Measurements from ENCODE around the gene UNKL.

DNA sequence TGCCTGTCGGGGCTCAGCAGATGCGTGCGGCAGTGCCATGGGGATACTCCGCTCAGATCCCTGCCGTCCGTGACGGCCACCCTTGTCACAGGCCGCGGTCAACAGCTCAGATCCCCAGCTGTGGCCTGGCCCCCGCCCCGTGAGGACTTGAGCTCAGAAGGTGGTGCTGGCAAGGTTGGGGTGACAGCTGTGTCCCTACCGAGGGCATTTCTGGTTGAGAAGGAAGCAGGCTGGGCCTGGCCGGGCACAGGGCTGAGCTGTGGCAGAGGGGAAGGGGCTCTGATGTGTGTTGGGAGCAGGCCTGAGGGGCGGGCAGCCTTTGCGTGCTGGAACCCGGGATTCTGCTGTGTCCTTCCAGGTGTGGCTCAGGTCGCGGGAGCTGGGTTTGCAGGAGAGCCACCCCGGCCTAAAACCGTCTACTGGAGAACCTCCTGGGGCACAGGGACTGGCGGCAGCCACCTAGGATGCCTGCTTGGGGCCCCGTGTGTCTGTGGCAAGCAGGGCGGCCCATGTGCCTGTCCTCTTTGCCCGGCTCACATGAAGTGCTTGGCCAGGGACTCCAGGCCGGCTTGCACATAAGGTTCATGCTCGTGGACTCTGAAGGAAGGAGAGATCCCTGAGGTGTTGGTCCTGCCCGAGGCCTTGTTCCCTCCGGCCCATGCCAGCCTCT is 100.0 kb downstream of the UNKL start:
- TF ChIP-seq, protein P1, sequence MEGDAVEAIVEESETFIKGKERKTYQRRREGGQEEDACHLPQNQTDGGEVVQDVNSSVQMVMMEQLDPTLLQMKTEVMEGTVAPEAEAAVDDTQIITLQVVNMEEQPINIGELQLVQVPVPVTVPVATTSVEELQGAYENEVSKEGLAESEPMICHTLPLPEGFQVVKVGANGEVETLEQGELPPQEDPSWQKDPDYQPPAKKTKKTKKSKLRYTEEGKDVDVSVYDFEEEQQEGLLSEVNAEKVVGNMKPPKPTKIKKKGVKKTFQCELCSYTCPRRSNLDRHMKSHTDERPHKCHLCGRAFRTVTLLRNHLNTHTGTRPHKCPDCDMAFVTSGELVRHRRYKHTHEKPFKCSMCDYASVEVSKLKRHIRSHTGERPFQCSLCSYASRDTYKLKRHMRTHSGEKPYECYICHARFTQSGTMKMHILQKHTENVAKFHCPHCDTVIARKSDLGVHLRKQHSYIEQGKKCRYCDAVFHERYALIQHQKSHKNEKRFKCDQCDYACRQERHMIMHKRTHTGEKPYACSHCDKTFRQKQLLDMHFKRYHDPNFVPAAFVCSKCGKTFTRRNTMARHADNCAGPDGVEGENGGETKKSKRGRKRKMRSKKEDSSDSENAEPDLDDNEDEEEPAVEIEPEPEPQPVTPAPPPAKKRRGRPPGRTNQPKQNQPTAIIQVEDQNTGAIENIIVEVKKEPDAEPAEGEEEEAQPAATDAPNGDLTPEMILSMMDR (IDR thresholded peaks at IDR 0.05; ENCODE audit: borderline replicate concordance, extremely low read depth, low read length, poor library complexity, severe bottlenecking) = no peak
- no peak for TF ChIP-seq EZH2 (IDR thresholded peaks at IDR 0.05; ENCODE audit: borderline replicate concordance, low read depth, low read length, severe bottlenecking)
